Measurements from ENCODE around the gene ARHGAP42.

- TF ChIP-seq POLR2AphosphoS5 (IDR thresholded peaks at IDR 0.05; ENCODE audit: low read depth) (no peak), CTCF (IDR thresholded peaks at IDR 0.05; ENCODE audit: insufficient read depth, low read length) (no peak), GABPA (IDR thresholded peaks at IDR 0.05; ENCODE audit: low read depth) (no peak)
Measured at GRCh38 chr11:100888836-100889235, 201.7 kb downstream of the ARHGAP42 start.

All from HL-60 (cell line).